DMS114 treated with DMSO at 0.1 percent for 48 hours (cell line): ENCODE results near the gene COL5A3.
"Not testable (repeated sequence)": the region's sequence is repeated elsewhere in the genome, so short reads cannot be mapped to it uniquely, and the experiment has no call there.

Source experiments
- DNase-seq: peaks from one replicate; lab custom pipeline; 2025; ENCODE audit not compliant: unreplicated experiment; lab: John Stamatoyannopoulos, UW

The COL5A3 gene

GRCh38 chr19:9972103-9972502 lies 38.2 kb downstream of the COL5A3 start:
- no peak for DNase-seq

- no peak for DNase-seq
Measured at GRCh38 chr19:9971166-9971897, 39.0 kb downstream of the COL5A3 start.

- DNase-seq = no peak
Measured at GRCh38 chr19:9970481-9970880, 39.8 kb downstream of the COL5A3 start.

- DNase-seq = no peak
Measured at GRCh38 chr19:9969688-9969975, 40.7 kb downstream of the COL5A3 start.

- DNase-seq = no peak
Measured at GRCh38 chr19:9968820-9969687, 41.2 kb downstream of the COL5A3 start.

GRCh38 chr19:9967326-9967725 lies 43.0 kb downstream of the COL5A3 start:
- no peak for DNase-seq

GRCh38 chr19:9966448-9966847 lies 43.9 kb downstream of the COL5A3 start:
- DNase-seq = no peak

GRCh38 chr19:9966024-9966423 lies 44.3 kb downstream of the COL5A3 start:
- DNase-seq = no peak

GRCh38 chr19:9962623-9963290 lies 47.5 kb downstream of the COL5A3 start:
- DNase-seq = no peak

- no peak for DNase-seq
Measured at GRCh38 chr19:9961103-9961502, 49.2 kb downstream of the COL5A3 start.

GRCh38 chr19:9958379-9958821 lies 51.9 kb downstream of the COL5A3 start:
- no peak for DNase-seq

GRCh38 chr19:9956956-9957355 lies 53.3 kb downstream of the COL5A3 start:
- no peak for DNase-seq

GRCh38 chr19:9953802-9954542 lies 56.3 kb downstream of the COL5A3 start:
- DNase-seq = no peak

GRCh38 chr19:9952276-9952675 lies 58.0 kb downstream of the COL5A3 start:
- DNase-seq = no peak

- DNase-seq = no peak
Measured at GRCh38 chr19:9947441-9947840, 62.9 kb downstream of the COL5A3 start.

- not testable (repeated sequence) for DNase-seq
Measured at GRCh38 chr19:9946528-9947125, 63.7 kb downstream of the COL5A3 start.

GRCh38 chr19:9945319-9945966 lies 64.9 kb downstream of the COL5A3 start:
- DNase-seq = no peak

GRCh38 chr19:9943744-9944143 lies 66.6 kb downstream of the COL5A3 start:
- no peak for DNase-seq

GRCh38 chr19:9941671-9942070 lies 68.6 kb downstream of the COL5A3 start:
- no peak for DNase-seq

- DNase-seq = no peak
Measured at GRCh38 chr19:9941231-9941630, 69.1 kb downstream of the COL5A3 start.
